A549 (cell line): Measurements from ENCODE around the gene HSPA4.

Experiments used
- CHD4 ChIP-seq: fragments of 200-600 bp; sonication (generic); IDR thresholded peaks from 2 replicates; pipeline ENCODE4 v1.6.1; 2016; ENCODE audit warnings: antibody characterized with exemption, mild to moderate bottlenecking, borderline replicate concordance
- EP300 ChIP-seq, 2 experiments: fragments of >200 bp; sonication (Bioruptor Twin); formaldehyde crosslinking; IDR thresholded peaks; 2 replicates in 1 of 2; 3 replicates in 1 of 2; pipeline ENCODE4 v1.6.1; 2016 to 2017
- FOXS1 ChIP-seq: fragments of 250-450 bp; sonication (Bioruptor Pico); IDR thresholded peaks from 2 replicates; pipeline ENCODE4 v1.5.0; 2020; ENCODE audit warnings: mild to moderate bottlenecking, moderate library complexity
- JUN ChIP-seq, 2 experiments: fragments of >200 bp; sonication (Bioruptor Twin); formaldehyde crosslinking; IDR thresholded peaks; 2 replicates in 1 of 2; 3 replicates in 1 of 2; pipeline ENCODE4 v1.6.1; 2016 to 2017
- JUNB ChIP-seq: fragments of >200 bp; sonication (Bioruptor Twin); formaldehyde crosslinking; IDR thresholded peaks from 2 replicates; pipeline ENCODE4 v1.6.1; 2016
- MYC ChIP-seq: IDR thresholded peaks from 2 replicates; pipeline ENCODE4 v1.6.1; 2012; ENCODE audit warnings: mild to moderate bottlenecking, inconsistent platforms, low read length, improper control_type of control experiment, borderline replicate concordance
- POLR2A ChIP-seq: IDR thresholded peaks from 2 replicates; pipeline ENCODE4 v1.6.1; 2012; ENCODE audit warnings: mild to moderate bottlenecking, low read length
- RAD21 ChIP-seq, 2 experiments: fragments of >200 bp in 1 of 2; sonication (Bioruptor Twin) in 1 of 2; formaldehyde crosslinking in 1 of 2; IDR thresholded peaks in 1 of 2; conservative IDR thresholded peaks in 1 of 2; 2 replicates in 1 of 2; 3 replicates in 1 of 2; pipeline ENCODE4 v1.6.1; 2012 to 2018; ENCODE audit warnings: inconsistent platforms in 1 of 2
- RFX5 ChIP-seq: fragments of 450-650 bp; IDR thresholded peaks from 2 replicates; pipeline ENCODE4 v1.7.1; 2014; ENCODE audit warnings: antibody characterized with exemption, mild to moderate bottlenecking, moderate library complexity
- ZFP36 ChIP-seq: fragments of 450-650 bp; IDR thresholded peaks from 2 replicates; pipeline ENCODE4 v1.6.1; 2014; ENCODE audit warnings: borderline replicate concordance; ENCODE audit not compliant: partially characterized antibody
- ZSCAN20 ChIP-seq: fragments of 250-450 bp; sonication (Bioruptor Pico); IDR thresholded peaks from 2 replicates; pipeline ENCODE4 v1.8.0; 2022; ENCODE audit warnings: mild to moderate bottlenecking, moderate library complexity
- TF ChIP-seq, protein P1 (sequence below): IDR thresholded peaks from 2 replicates; pipeline ENCODE4 v1.6.1; 2012; ENCODE audit warnings: low read depth, borderline replicate concordance
- TF ChIP-seq, protein P2 (sequence below): IDR thresholded peaks from 2 replicates; pipeline ENCODE4 v1.6.1; 2012
- TF ChIP-seq, protein P3 (sequence below): fragments of >200 bp; sonication (Bioruptor Twin); formaldehyde crosslinking; IDR thresholded peaks from 3 replicates; pipeline ENCODE4 v1.5.1; 2016

DNA sequence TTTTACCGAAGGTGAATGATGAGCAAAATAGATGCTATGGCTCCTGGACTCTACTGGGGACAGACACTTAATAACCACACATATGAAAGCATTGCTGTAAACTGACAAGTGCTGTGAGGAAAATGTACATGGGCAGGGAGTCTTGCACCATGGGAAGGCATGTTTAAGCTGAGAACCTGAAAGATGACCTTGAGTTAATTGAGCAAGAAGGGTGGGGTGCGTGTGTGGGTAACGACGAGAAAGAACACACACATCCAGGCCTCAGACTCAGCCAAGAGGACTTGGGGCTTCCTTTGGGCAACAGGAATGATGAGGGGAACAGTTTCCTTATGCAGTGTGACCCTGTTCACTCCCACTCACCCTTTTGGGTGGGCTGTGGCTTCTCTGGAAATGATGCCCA lies 73.1 kb downstream of the HSPA4 start:
- TF ChIP-seq JUN (IDR thresholded peaks at IDR 0.05) = no peak
- TF ChIP-seq RAD21 (conservative IDR thresholded peaks at IDR 0.05 in 1 of 2, IDR thresholded peaks at IDR 0.05 in 1 of 2) = no peak
- TF ChIP-seq, protein P1, sequence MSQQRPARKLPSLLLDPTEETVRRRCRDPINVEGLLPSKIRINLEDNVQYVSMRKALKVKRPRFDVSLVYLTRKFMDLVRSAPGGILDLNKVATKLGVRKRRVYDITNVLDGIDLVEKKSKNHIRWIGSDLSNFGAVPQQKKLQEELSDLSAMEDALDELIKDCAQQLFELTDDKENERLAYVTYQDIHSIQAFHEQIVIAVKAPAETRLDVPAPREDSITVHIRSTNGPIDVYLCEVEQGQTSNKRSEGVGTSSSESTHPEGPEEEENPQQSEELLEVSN = no peak
- no peak for TF ChIP-seq POLR2A
- no peak for TF ChIP-seq ZFP36
- TF ChIP-seq, protein P2, sequence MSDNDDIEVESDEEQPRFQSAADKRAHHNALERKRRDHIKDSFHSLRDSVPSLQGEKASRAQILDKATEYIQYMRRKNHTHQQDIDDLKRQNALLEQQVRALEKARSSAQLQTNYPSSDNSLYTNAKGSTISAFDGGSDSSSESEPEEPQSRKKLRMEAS = no peak
- TF ChIP-seq RFX5 = no peak
- TF ChIP-seq, protein P3, sequence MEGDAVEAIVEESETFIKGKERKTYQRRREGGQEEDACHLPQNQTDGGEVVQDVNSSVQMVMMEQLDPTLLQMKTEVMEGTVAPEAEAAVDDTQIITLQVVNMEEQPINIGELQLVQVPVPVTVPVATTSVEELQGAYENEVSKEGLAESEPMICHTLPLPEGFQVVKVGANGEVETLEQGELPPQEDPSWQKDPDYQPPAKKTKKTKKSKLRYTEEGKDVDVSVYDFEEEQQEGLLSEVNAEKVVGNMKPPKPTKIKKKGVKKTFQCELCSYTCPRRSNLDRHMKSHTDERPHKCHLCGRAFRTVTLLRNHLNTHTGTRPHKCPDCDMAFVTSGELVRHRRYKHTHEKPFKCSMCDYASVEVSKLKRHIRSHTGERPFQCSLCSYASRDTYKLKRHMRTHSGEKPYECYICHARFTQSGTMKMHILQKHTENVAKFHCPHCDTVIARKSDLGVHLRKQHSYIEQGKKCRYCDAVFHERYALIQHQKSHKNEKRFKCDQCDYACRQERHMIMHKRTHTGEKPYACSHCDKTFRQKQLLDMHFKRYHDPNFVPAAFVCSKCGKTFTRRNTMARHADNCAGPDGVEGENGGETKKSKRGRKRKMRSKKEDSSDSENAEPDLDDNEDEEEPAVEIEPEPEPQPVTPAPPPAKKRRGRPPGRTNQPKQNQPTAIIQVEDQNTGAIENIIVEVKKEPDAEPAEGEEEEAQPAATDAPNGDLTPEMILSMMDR = no peak
- TF ChIP-seq JUNB = no peak
- no peak for TF ChIP-seq MYC
- TF ChIP-seq EP300 (IDR thresholded peaks at IDR 0.05) = no peak
- no peak for TF ChIP-seq ZSCAN20 (CRISPR knock-in tag)
- no peak for TF ChIP-seq CHD4
- TF ChIP-seq FOXS1 = no peak
